ENCODE measurements around the gene TRAF1.

DNA sequence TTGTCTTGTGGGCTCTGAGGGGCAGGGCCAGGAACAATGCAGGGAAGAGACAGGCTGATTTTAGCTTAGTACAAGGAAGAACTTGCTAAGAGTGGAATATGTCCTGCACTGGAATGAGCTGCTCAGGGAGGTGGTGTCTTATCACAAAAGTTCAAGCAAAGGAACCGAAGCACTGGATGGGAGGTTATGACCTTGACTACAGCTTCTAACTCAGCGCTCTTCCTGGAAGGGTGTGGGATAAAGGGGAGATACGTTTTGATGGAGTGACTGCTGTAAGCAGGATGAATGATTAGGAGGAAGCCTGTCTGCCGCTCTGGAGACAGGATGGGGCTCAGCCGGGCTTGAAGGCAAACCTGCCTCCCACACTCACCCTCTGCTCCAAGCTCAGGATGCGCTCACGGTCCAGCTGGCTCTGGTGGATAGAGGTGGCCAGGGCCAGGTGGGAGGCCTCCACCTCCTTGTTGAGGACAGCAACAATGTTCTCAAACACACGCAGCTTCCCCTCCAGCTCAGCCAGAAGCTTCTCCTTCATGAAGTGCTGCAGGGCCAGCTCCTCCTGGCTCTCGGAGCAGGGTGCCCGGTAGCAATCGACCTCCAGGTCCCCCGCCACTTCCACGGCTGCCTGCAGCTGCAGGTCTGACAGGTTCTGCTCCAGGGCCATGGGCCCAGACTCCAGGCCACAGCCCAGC is 13.5 kb downstream of the TRAF1 start:
- TF ChIP-seq POLR2AphosphoS5 (IDR thresholded peaks at IDR 0.05; ENCODE audit: low read depth, low read length) = no peak
- TF ChIP-seq EZH2 (IDR thresholded peaks at IDR 0.05) = no peak
- TF ChIP-seq CTCF (IDR thresholded peaks at IDR 0.05 in 2 of 3, conservative IDR thresholded peaks at IDR 0.05 in 1 of 3; ENCODE audit: borderline replicate concordance in 1 of 3, insufficient read depth in 1 of 3, low read depth in 2 of 3, low read length in 2 of 3) = no peak
- TF ChIP-seq POLR2A (IDR thresholded peaks at IDR 0.05; ENCODE audit: borderline replicate concordance, extremely low read depth, insufficient read depth, insufficient read length) = no peak
- no peak for TF ChIP-seq JUND (IDR thresholded peaks at IDR 0.05)
- no peak for TF ChIP-seq FOSL1 (IDR thresholded peaks at IDR 0.05; ENCODE audit: low read depth)
- TF ChIP-seq CEBPB (IDR thresholded peaks at IDR 0.05; ENCODE audit: low read depth) = no peak
- TF ChIP-seq, protein P1, sequence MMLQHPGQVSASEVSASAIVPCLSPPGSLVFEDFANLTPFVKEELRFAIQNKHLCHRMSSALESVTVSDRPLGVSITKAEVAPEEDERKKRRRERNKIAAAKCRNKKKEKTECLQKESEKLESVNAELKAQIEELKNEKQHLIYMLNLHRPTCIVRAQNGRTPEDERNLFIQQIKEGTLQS (IDR thresholded peaks at IDR 0.05) = no peak
- TF ChIP-seq ZNF274 (IDR thresholded peaks at IDR 0.05; ENCODE audit: low read depth, low read length) = no peak
- no peak for TF ChIP-seq YY1 (IDR thresholded peaks at IDR 0.05; ENCODE audit: extremely low read depth, insufficient replicate concordance, low read depth, low read length)
- TF ChIP-seq ELF1 (IDR thresholded peaks at IDR 0.05; ENCODE audit: borderline replicate concordance, low read depth) = no peak
- TF ChIP-seq EZH2phosphoT487 (IDR thresholded peaks at IDR 0.05; ENCODE audit: borderline replicate concordance) = no peak
